CD4-positive, alpha-beta T cell treated with Interleukin-15 for 1 hour (primary cell): ENCODE measurements around the gene PNMT.

ENCODE experiments used
- DNase-seq: peaks from one replicate; pipeline ENCODE4 v3.0.0-alpha.2; 2020

Gene PNMT

GRCh38 chr17:39667945-39668924, at the start of gene PNMT:
PNMT (plus strand) TSS chr17:39668453; CDS start chr17:39668476, 23 bp downstream.
- peak; percentile 59 for DNase-seq

GRCh38 chr17:39618956-39619785, 49.1 kb upstream of the PNMT start:
- no peak for DNase-seq

- no peak for DNase-seq
Observed at GRCh38 chr17:39619786-39620101, 48.5 kb upstream of the PNMT start.

- DNase-seq = peak; percentile 83
Observed at GRCh38 chr17:39621523-39622379, 46.5 kb upstream of the PNMT start.

GRCh38 chr17:39622380-39623006, 45.8 kb upstream of the PNMT start:
- no peak for DNase-seq

GRCh38 chr17:39623356-39623950, 44.8 kb upstream of the PNMT start:
- peak; percentile 84 for DNase-seq

- DNase-seq = no peak
Observed at GRCh38 chr17:39624313-39624712, 43.9 kb upstream of the PNMT start.

- no peak for DNase-seq
Observed at GRCh38 chr17:39625198-39625785, 43.0 kb upstream of the PNMT start.

- DNase-seq = no peak
Observed at GRCh38 chr17:39626171-39627046, 41.8 kb upstream of the PNMT start, which contains the start of gene PPP1R1B. PPP1R1B (plus strand) TSS chr17:39626952; CDS start chr17:39627393, 441 bp downstream.

GRCh38 chr17:39627047-39627711, 41.1 kb upstream of the PNMT start:
- DNase-seq = no peak

- no peak for DNase-seq
Observed at GRCh38 chr17:39627712-39628516, 40.3 kb upstream of the PNMT start.

- no peak for DNase-seq
Observed at GRCh38 chr17:39628655-39629493, 39.4 kb upstream of the PNMT start.

GRCh38 chr17:39629494-39629880, 38.8 kb upstream of the PNMT start:
- DNase-seq = no peak

GRCh38 chr17:39629898-39630297, 38.4 kb upstream of the PNMT start:
- DNase-seq = no peak

GRCh38 chr17:39631403-39631802, 36.9 kb upstream of the PNMT start:
- no peak for DNase-seq

- no peak for DNase-seq
Observed at GRCh38 chr17:39632153-39632941, 35.9 kb upstream of the PNMT start.

GRCh38 chr17:39633570-39634183, 34.6 kb upstream of the PNMT start:
- no peak for DNase-seq
